SKM-1 treated with dmso at 0.1 percent for 144 hours (cell line): Measurements from ENCODE around the gene FLYWCH2.

Source experiments
- DNase-seq: peaks from one replicate; lab custom pipeline; 2025; ENCODE audit not compliant: unreplicated experiment; lab: John Stamatoyannopoulos, UW

The FLYWCH2 gene

GRCh38 chr16:2853531-2854073 lies 29.4 kb upstream of the FLYWCH2 start:
- no peak for DNase-seq

GRCh38 chr16:2854700-2855309 lies 28.2 kb upstream of the FLYWCH2 start:
- no peak for DNase-seq

GRCh38 chr16:2855536-2855935 lies 27.5 kb upstream of the FLYWCH2 start:
- no peak for DNase-seq

GRCh38 chr16:2856061-2856670 lies 26.8 kb upstream of the FLYWCH2 start:
- no peak for DNase-seq

- DNase-seq, result no peak
Measured at GRCh38 chr16:2856686-2857450, 26.1 kb upstream of the FLYWCH2 start.

GRCh38 chr16:2857451-2858244 lies 25.4 kb upstream of the FLYWCH2 start, which contains the start of gene PRSS22:
TSS of gene PRSS22 (minus strand) at chr16:2858170. CDS start at chr16:2858104, 66 bp downstream.
- no peak for DNase-seq

GRCh38 chr16:2858245-2859025 lies 24.6 kb upstream of the FLYWCH2 start:
- no peak for DNase-seq

- DNase-seq, result no peak
Measured at GRCh38 chr16:2859686-2860265, 23.2 kb upstream of the FLYWCH2 start.

GRCh38 chr16:2860826-2861567 lies 22.0 kb upstream of the FLYWCH2 start:
- DNase-seq, result no peak

- DNase-seq, result no peak
Measured at GRCh38 chr16:2865651-2866050, 17.4 kb upstream of the FLYWCH2 start.

GRCh38 chr16:2866431-2866830 lies 16.6 kb upstream of the FLYWCH2 start:
- DNase-seq, result no peak

GRCh38 chr16:2867661-2867986 lies 15.4 kb upstream of the FLYWCH2 start:
- DNase-seq, result no peak

GRCh38 chr16:2867987-2868789 lies 14.8 kb upstream of the FLYWCH2 start:
- peak; percentile 93 for DNase-seq

- no peak for DNase-seq
Measured at GRCh38 chr16:2871926-2872325, 11.1 kb upstream of the FLYWCH2 start.

GRCh38 chr16:2874032-2874911 lies 8.7 kb upstream of the FLYWCH2 start:
- DNase-seq, result no peak

GRCh38 chr16:2874912-2875362 lies 8.1 kb upstream of the FLYWCH2 start:
- peak; percentile 79 for DNase-seq

GRCh38 chr16:2879854-2880508 lies 3.0 kb upstream of the FLYWCH2 start:
- DNase-seq, result no peak
